ENCODE measurements around the gene SLCO2A1. TPM values are rescaled to one million over a fixed set of nuclear protein-coding genes. Genes with fewer than 3 reads are reported as not detected.

SLCO2A1 gene
- polyA plus RNA-seq, 4 donors: 1.6 to 36.7 (median 4.9) TPM

DNA sequence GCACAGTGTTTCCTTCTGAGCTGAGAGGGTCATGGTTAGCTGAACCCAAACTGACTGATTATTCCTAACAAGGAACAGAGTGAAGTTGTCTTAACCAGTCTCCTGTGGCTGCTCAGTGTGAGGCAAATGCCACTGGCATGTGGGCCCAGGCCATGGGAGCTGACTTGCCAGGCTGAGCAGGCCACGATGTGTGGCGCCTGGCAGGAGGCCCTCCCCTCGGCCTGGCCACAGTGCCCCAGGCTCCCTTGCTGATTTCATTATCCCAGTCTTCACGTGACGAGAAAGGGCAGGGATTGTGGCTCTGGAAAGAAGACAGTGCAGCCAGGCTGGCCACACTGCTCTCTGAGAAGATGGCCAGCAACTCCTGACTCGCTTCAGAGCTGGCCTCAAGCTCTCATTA lies 58.8 kb downstream of the SLCO2A1 start:
- Histone ChIP-seq H3K36me3 (ENCODE audit: control insufficient read depth in 3 of 3, insufficient read depth in 2 of 3, low read depth in 1 of 3, low read length in 3 of 3) (peaks cover 0 to 3% (median 0%) of the 10 kb centered on the region in 3 donors), H3K27ac (ENCODE audit: low read depth in 1 of 3, low read length in 2 of 3) (no peak overlapping the region), H3K9me3 (ENCODE audit: control insufficient read depth in 2 of 2, insufficient read depth in 1 of 2, low read depth in 1 of 2, low read length in 1 of 2) (no peaks in the 10 kb centered on the region), H3K27me3 (ENCODE audit: control insufficient read depth in 3 of 3, insufficient read depth in 3 of 3, low read length in 3 of 3) (no peaks in the 10 kb centered on the region), H3K4me3 (ENCODE audit: low read depth in 1 of 3, low read length in 3 of 3) (no peak overlapping the region), H3K4me1 (ENCODE audit: control insufficient read depth in 3 of 3, insufficient read depth in 2 of 3, low read depth in 1 of 3, low read length in 2 of 3) (no peaks in the 10 kb centered on the region)
- FAIRE-seq (no peak), DNase-seq (no peak)
- 79 to 91% (median 87%) methylated on average over 6 of the region's 6 CpGs for WGBS, 3 donors

DNA sequence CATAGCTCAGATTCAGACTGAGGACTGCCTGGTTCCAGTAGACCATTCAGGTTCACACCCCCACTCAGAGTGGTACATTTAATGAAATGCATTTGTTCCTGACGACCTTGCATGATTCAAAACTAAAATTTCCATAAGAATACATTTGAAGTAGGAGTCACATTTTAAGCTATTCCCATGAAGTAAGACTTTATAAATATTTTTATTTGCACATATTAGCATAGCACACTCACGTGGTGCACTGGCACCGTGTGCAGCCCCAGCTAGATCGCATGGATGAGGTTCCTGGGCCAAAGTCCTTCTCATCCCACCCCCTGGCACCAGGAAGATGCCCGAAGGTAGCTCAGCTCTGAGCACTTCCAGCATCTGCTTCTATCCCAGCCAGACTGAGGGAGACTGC lies 59.4 kb downstream of the SLCO2A1 start:
- Histone ChIP-seq H3K4me1 (ENCODE audit: control insufficient read depth in 3 of 3, insufficient read depth in 2 of 3, low read depth in 1 of 3, low read length in 2 of 3) (no peaks in the 10 kb centered on the region), H3K4me3 (ENCODE audit: low read depth in 1 of 3, low read length in 3 of 3) (no peak overlapping the region), H3K36me3 (ENCODE audit: control insufficient read depth in 3 of 3, insufficient read depth in 2 of 3, low read depth in 1 of 3, low read length in 3 of 3) (peaks cover 0 to 3% (median 0%) of the 10 kb centered on the region in 3 donors), H3K27ac (ENCODE audit: low read depth in 1 of 3, low read length in 2 of 3) (no peak overlapping the region), H3K27me3 (ENCODE audit: control insufficient read depth in 3 of 3, insufficient read depth in 3 of 3, low read length in 3 of 3) (no peaks in the 10 kb centered on the region), H3K9me3 (ENCODE audit: control insufficient read depth in 2 of 2, insufficient read depth in 1 of 2, low read depth in 1 of 2, low read length in 1 of 2) (no peaks in the 10 kb centered on the region)
- FAIRE-seq (no peak), DNase-seq (no peak)
- 30 to 62% (median 36%) methylated on average over 5 of the region's 5 CpGs for WGBS, 3 donors

DNA sequence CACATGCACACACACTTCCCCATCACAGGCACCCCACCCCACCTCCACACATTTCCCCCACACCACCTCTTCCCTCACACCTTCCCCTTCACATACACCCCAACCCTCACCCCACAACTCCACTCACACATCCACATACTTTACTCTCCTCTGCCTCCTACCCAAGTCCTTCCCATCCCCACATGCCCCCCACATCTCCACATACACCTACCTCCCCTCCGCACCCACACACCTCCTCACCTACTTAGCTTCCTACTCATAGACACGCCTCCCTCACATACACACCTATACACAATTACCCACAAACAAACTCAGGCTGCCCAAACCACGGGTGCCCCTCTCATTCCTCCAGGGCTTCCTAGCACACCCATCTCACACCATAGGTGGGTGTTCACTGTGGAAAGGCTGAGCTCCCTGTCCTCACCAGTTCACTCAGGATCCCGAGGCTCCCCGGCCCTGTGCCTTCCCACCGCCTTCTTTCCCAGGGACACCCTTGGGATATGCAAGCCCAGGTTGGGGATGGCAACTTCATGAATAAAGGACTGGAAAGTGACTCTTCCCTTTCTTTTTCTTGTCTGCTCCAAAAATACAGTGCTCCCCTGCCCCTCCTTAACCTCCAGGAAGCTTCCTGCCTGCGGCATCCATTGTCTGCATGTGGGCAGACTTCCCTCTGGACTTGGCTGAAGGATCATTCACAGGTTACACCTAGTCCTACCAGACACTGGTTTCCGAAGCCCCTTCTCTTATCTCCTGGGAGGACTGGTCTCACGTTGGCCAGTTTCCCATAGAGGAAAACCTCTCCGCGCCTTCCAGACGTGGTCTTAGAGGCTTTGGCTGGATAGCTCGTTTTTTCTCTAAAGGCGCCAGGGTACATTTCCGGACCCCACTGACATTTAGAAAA lies 61.5 kb downstream of the SLCO2A1 start:
- H3K9me3 ChIP-seq (ENCODE audit: control insufficient read depth in 2 of 2, insufficient read depth in 1 of 2, low read depth in 1 of 2, low read length in 1 of 2): no peaks in the 10 kb centered on the region
- no peak overlapping the region for H3K27ac ChIP-seq (ENCODE audit: low read depth in 1 of 3, low read length in 2 of 3)
- no peak overlapping the region for H3K4me3 ChIP-seq (ENCODE audit: low read depth in 1 of 3, low read length in 3 of 3)
- no peaks in the 10 kb centered on the region for H3K4me1 ChIP-seq (ENCODE audit: control insufficient read depth in 3 of 3, insufficient read depth in 2 of 3, low read depth in 1 of 3, low read length in 2 of 3)
- DNase-seq (no peak), FAIRE-seq (no peak)
- peaks cover 0 to 3% (median 0%) of the 10 kb centered on the region in 3 donors for H3K36me3 ChIP-seq (ENCODE audit: control insufficient read depth in 3 of 3, insufficient read depth in 2 of 3, low read depth in 1 of 3, low read length in 3 of 3)
- H3K27me3 ChIP-seq (ENCODE audit: control insufficient read depth in 3 of 3, insufficient read depth in 3 of 3, low read length in 3 of 3): no peaks in the 10 kb centered on the region
- WGBS, 3 donors: 82 to 90% (median 83%) methylated on average over 15 of the region's 15 CpGs

DNA sequence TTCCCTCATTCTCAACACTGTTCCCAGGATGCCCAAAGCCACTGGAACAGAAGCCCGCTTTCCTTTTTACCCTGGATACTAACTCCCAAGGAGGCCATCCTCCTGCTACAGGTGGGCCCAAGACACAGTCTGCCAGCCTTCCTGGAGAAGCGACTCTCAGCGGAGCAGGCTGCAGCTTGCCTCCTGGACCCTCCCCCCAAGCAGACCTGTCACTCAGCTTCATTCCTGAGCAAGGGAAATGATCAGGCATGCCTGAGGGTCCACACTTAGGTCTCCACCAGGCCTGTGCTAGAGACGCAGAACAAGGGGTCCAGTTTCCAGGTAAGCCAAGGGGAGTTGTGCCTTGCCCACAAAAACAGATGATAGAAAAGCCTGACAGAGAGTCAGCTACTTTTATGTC lies 62.8 kb downstream of the SLCO2A1 start:
- Histone ChIP-seq H3K9me3 (ENCODE audit: control insufficient read depth in 2 of 2, insufficient read depth in 1 of 2, low read depth in 1 of 2, low read length in 1 of 2) (no peaks in the 10 kb centered on the region), H3K36me3 (ENCODE audit: control insufficient read depth in 3 of 3, insufficient read depth in 2 of 3, low read depth in 1 of 3, low read length in 3 of 3) (peaks cover 0 to 3% (median 0%) of the 10 kb centered on the region in 3 donors), H3K27ac (ENCODE audit: low read depth in 1 of 3, low read length in 2 of 3) (no peak overlapping the region), H3K4me1 (ENCODE audit: control insufficient read depth in 3 of 3, insufficient read depth in 2 of 3, low read depth in 1 of 3, low read length in 2 of 3) (no peaks in the 10 kb centered on the region), H3K27me3 (ENCODE audit: control insufficient read depth in 3 of 3, insufficient read depth in 3 of 3, low read length in 3 of 3) (no peaks in the 10 kb centered on the region), H3K4me3 (ENCODE audit: low read depth in 1 of 3, low read length in 3 of 3) (no peak overlapping the region)
- 94 to 97% (median 96%) methylated on average over 4 of the region's 4 CpGs for WGBS, 3 donors
- FAIRE-seq: no peak
- DNase-seq: no peak

DNA sequence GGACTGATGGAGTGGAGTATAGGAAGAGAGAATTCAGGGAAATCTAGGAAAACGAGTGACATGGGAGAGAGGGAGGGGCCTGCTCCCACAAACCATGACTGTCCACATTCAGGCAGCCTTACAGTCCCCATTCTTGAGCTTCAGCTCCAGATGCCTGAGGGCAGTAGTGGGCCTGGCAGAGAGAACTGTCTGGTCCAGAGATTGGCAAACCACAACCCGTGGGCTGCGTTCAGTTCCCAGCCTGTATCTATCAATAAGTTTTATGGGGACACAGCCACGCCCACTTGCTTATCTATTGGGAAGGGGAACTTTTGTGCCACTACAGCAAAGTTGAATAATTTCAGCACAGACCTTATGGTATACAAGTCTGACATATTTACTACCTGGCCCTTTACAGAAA lies 63.8 kb downstream of the SLCO2A1 start:
- no peak for DNase-seq
- Histone ChIP-seq H3K4me3 (ENCODE audit: low read depth in 1 of 3, low read length in 3 of 3) (no peak overlapping the region), H3K4me1 (ENCODE audit: control insufficient read depth in 3 of 3, insufficient read depth in 2 of 3, low read depth in 1 of 3, low read length in 2 of 3) (no peaks in the 10 kb centered on the region), H3K36me3 (ENCODE audit: control insufficient read depth in 3 of 3, insufficient read depth in 2 of 3, low read depth in 1 of 3, low read length in 3 of 3) (peaks cover 0 to 3% (median 0%) of the 10 kb centered on the region in 3 donors), H3K27ac (ENCODE audit: low read depth in 1 of 3, low read length in 2 of 3) (no peak overlapping the region), H3K27me3 (ENCODE audit: control insufficient read depth in 3 of 3, insufficient read depth in 3 of 3, low read length in 3 of 3) (no peaks in the 10 kb centered on the region), H3K9me3 (ENCODE audit: control insufficient read depth in 2 of 2, insufficient read depth in 1 of 2, low read depth in 1 of 2, low read length in 1 of 2) (no peaks in the 10 kb centered on the region)
- no peak for FAIRE-seq
- WGBS, 3 donors: 24 to 61% (median 46%) methylated on average over 4 of the region's 4 CpGs

DNA sequence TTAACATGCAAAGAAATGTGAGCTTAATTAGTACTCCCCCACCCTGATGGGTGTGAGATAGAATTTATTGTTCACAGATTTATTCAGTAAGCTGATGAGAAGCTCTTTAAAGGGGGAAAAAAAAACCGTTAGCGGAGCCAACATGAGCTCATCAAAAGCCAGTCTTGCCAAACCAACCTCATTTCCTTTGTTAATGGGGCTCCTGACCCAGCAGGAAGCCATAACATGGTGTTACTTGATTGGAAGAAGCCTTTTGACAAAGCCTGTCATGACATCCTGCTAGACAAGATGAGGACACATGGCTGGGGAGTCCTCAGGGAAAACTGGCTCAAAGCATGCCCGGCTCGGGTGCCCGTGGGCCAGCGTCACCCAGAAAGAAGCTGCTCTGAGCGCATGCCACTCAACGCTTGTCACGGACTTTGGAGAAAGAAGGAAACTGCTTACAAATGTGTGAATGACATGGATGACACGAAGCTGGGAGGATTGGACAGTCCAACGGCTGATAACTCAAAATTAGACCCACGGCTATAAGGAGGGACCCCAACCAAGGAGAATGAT lies 64.6 kb downstream of the SLCO2A1 start:
- no peaks in the 10 kb centered on the region for H3K27me3 ChIP-seq (ENCODE audit: control insufficient read depth in 3 of 3, insufficient read depth in 3 of 3, low read length in 3 of 3)
- FAIRE-seq: no peak
- H3K9me3 ChIP-seq (ENCODE audit: control insufficient read depth in 2 of 2, insufficient read depth in 1 of 2, low read depth in 1 of 2, low read length in 1 of 2): no peaks in the 10 kb centered on the region
- H3K4me3 ChIP-seq (ENCODE audit: low read depth in 1 of 3, low read length in 3 of 3): no peak overlapping the region
- no peak overlapping the region for H3K27ac ChIP-seq (ENCODE audit: low read depth in 1 of 3, low read length in 2 of 3)
- no peak for DNase-seq
- H3K4me1 ChIP-seq (ENCODE audit: control insufficient read depth in 3 of 3, insufficient read depth in 2 of 3, low read depth in 1 of 3, low read length in 2 of 3): no peaks in the 10 kb centered on the region
- whole genome bisulfite sequencing, 3 donors: 83 to 92% (median 87%) methylated on average over 12 of the region's 12 CpGs
- H3K36me3 ChIP-seq (ENCODE audit: control insufficient read depth in 3 of 3, insufficient read depth in 2 of 3, low read depth in 1 of 3, low read length in 3 of 3): peaks cover 0 to 3% (median 0%) of the 10 kb centered on the region in 3 donors

DNA sequence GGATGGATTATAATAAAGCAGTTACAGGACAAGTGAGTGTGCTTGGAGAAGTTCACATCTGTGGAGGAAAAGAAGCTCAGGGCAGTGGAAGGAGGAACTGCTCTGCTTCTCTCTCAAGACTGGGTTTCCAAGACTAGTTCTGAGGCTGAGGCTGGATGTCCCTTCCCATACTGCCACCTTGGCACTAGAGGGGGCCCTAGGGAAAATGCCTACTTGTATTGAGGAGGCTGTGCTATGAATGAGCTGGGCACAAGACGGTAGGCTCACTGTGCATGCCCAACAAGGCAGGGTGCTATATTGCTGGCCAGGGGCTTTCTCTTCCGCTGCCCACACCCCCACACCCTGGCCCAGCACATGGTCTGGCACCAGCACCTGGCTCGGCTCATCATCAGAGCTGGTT lies 65.2 kb downstream of the SLCO2A1 start:
- H3K9me3 ChIP-seq (ENCODE audit: control insufficient read depth in 2 of 2, insufficient read depth in 1 of 2, low read depth in 1 of 2, low read length in 1 of 2): no peaks in the 10 kb centered on the region
- H3K27ac ChIP-seq (ENCODE audit: low read depth in 1 of 3, low read length in 2 of 3): peak overlapping the region in 1 of 3 donors; percentile 21
- no peak overlapping the region for H3K4me3 ChIP-seq (ENCODE audit: low read depth in 1 of 3, low read length in 3 of 3)
- H3K4me1 ChIP-seq (ENCODE audit: control insufficient read depth in 3 of 3, insufficient read depth in 2 of 3, low read depth in 1 of 3, low read length in 2 of 3): no peaks in the 10 kb centered on the region
- H3K36me3 ChIP-seq (ENCODE audit: control insufficient read depth in 3 of 3, insufficient read depth in 2 of 3, low read depth in 1 of 3, low read length in 3 of 3): peaks cover 0 to 3% (median 0%) of the 10 kb centered on the region in 3 donors
- FAIRE-seq (no peak), DNase-seq (peak; percentile 18 to 40)
- H3K27me3 ChIP-seq (ENCODE audit: control insufficient read depth in 3 of 3, insufficient read depth in 3 of 3, low read length in 3 of 3): no peaks in the 10 kb centered on the region
- 72 to 79% (median 79%) methylated on average over 3 of the region's 3 CpGs for WGBS, 3 donors

DNA sequence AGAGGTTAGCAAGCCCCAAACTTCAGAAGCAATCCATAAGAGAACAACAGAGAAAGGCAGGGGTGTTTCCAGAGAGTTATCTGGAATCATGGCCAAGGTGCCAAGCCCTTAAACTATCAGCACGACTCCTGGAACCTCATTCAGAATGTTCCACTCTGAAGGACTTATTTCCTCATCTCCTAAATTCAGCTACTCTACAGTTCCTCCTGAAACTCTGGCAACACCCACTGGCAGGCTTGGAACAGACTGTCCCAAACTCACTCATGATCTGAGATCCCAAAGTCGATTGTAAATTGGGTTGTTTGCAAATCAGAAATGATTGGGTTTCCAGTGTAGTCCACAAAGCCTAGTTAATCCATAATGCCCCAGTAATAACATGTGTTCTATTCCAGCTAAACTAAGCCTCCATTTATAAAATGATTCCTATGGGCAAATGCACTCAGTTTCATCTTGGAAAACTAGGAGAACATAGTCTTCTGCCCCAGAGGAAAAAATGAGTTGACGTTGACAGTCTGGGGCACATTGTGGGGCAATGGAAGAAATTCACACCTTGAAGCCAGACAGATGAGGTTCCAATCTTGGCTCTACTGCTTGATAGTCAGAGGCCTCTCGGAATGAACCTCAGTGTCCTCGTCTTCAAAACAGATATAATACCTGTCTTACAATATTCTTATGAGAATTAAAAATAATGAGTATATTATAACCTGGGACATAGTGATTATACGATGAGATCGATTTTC lies 65.9 kb downstream of the SLCO2A1 start:
- WGBS, 3 donors: 77 to 85% (median 79%) methylated on average over 7 of the region's 7 CpGs
- no peak for FAIRE-seq
- Histone ChIP-seq H3K27ac (ENCODE audit: low read depth in 1 of 3, low read length in 2 of 3) (no peak overlapping the region), H3K4me3 (ENCODE audit: low read depth in 1 of 3, low read length in 3 of 3) (no peak overlapping the region), H3K27me3 (ENCODE audit: control insufficient read depth in 3 of 3, insufficient read depth in 3 of 3, low read length in 3 of 3) (no peaks in the 10 kb centered on the region), H3K36me3 (ENCODE audit: control insufficient read depth in 3 of 3, insufficient read depth in 2 of 3, low read depth in 1 of 3, low read length in 3 of 3) (peaks cover 0 to 3% (median 0%) of the 10 kb centered on the region in 3 donors), H3K4me1 (ENCODE audit: control insufficient read depth in 3 of 3, insufficient read depth in 2 of 3, low read depth in 1 of 3, low read length in 2 of 3) (no peaks in the 10 kb centered on the region), H3K9me3 (ENCODE audit: control insufficient read depth in 2 of 2, insufficient read depth in 1 of 2, low read depth in 1 of 2, low read length in 1 of 2) (no peaks in the 10 kb centered on the region)
- no peak for DNase-seq
